Stimulated activated CD4-positive, alpha-beta T cell treated with anti-CD3 and anti-CD28 coated beads, Interleukin-4, amount 100 ng/mL, for 4 hours (primary cell): ENCODE results near the gene KIAA2012.

Experiments
- DNase-seq, 2 experiments: peaks; one replicate each; pipeline ENCODE4 v3.0.0-alpha.2; 2020

KIAA2012 gene

DNA sequence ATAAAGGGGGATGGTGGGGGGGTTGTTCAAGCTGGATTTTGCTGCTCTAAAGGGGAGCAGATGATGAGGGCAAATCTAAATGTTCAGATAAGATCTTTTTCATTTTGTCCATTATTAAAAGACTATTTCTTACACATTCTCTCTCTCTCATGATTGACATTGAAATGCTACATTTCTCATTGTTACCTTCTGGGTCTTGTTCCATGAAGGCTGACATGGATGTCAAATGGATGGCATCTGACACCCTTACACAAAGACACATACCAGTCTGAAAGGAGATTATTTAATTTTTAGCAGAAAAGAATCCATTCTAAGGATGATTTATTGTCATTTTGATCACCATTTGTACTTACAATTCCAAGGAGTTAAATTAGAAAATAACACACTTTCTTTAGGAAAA is 28.3 kb upstream of the KIAA2012 start:
- DNase-seq = no peak

DNA sequence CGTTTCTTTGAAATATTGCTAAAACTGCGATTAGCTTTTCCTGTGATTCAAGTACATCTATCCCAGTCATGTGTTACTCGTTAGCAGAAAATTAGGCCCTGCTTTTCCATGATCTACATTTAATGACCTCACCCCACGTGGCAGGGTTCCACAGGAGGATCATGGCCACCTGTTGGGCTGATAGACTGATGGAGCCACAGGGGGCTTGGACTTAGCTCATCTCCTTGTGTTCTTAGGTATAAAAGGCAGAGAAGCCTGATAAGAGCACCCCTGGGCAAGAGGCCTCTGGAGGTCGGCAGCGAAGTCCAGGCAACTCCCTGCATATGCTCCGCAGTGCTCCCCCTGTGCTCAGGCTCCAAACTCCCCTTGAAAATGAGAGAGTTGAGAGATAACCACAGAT is 26.5 kb upstream of the KIAA2012 start:
- DNase-seq = no peak

DNA sequence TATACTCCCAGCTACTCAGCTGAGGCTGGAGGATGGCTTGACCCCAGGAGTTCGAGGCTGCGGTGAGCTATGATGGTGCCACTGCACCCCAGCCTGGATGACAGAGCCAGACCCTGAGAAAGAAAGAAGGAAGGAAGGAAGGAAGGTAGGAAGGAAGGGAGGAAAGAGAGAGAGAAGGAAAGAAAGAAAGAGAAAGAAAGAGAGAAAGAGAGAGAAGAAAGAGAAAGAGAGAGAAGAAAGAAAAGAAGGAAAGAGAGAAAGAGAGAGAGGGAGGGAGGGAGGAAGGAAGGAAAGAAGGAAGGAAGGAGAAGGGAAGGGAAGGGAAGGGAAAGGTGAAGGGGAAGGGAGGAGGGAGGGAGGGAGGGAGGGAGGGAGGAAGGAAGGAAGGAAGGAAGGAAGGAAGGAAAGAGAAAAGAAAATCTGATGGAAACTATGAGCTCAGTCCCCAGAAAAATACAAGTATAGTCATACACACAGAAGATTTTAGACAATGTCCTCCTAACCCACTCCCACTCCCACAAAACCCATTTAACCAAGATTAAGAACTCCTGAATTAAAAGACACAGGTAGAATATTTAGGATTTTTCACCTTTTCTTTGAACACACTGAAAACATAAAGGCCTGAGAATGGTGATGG is 23.8 kb upstream of the KIAA2012 start:
- no peak for DNase-seq

DNA sequence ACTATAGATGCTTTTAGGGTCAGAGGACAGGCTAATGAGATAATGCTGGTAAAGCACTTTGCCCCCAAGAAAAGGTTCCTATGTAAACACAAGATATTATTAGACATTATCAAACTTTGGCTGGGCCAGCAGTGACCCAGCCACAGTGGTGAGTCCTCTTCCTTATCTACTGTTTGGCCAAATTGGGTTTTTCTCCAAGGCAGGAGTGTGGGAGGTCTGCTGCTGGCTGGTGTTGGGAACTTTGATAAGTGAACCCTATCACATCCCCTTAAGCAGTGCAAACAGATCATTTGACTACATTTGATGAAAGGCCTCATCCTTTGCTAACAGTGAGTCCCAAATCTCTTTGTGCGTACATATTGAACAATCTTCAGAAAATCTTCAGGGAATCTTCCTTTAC is 23.2 kb upstream of the KIAA2012 start:
- no peak for DNase-seq

- no peak for DNase-seq
Measured at GRCh38 chr2:202050652-202051051, 22.4 kb upstream of the KIAA2012 start.

DNA sequence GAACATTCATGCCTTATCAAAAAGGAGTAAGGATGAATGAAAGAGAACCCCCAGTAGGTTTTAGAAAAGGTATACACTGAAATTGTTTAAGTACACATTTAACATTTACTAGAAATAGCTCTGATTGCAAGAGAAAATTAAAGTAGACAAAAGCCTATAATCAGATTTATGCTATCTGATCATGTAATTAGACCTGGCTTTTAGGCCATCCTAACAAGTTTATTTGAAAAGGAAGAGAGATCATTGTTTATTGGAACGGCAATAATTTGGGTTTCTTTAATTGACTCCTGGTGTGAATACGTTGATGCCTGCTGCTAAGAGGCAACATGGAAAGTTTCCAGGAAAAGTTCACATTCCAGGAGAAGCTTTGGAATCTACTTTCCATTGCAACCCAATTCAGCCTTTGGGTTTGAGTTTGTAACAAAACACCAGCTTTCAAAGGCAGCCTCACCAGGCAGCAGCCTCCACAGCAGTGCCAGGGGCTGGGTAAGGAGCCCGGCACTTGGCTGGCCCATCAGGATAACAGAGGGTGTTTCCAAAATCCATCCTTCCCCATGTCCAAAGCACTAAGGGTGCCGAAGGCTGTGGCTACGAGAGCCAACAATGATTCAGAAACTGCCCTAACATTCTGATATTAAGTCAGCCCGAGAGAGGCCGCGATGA is 21.4 kb upstream of the KIAA2012 start:
- DNase-seq = no peak

DNA sequence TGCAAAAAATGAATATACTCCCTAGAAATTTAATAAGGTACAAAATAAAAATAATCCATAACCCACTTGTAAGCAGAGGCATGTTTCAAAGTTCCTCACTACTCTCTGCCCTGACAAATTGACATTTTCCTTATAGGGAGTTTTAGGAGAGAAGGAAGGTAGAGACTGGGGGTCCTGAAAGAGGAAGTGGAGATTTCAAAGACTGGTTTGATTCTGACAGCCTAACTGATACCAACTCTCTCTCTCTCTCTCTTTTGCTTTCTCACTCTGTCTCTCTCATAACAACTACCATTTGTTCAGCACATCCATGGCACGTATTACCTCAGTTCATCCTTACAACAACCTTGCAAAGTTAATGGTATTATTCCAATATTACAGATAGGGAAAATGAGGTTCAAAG is 20.8 kb upstream of the KIAA2012 start:
- DNase-seq = no peak

DNA sequence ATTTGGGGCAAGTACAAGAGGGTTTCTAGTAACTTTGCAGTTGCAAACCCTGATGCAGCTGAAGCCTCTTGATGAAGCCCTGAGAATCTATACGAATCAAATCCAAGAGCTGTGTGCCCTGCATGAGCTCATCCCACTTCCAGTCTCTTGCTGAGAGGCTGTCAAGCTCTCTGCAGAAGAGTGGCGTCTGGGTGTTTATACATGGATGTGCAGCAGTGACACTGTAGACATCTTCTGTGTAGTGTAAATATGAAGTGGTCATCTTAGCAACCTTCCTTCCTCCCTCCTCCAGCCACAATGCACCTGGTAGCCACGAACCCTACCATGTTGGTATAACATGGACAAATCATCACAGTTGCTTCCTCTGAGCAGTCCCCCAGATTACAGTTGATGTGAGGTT is 18.4 kb upstream of the KIAA2012 start:
- DNase-seq = no peak

DNA sequence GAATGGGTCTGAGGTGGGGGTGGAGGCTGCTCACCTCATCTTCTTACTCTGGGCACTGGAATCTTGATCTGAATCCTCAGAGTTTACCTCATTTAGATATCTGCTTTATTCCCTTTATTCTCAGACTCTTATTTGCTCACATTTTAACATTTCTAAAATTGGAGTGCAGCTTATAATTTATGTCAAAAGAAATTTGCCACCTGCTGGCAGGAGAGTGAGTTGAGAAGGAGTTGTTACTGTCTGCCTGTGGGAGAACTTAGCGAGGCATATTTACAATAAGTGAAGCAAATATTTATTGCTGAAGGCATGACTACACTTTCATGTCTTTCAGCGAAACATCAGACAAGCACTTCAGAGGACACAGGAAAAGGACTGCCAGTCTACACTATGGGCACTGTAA is 16.4 kb upstream of the KIAA2012 start:
- no peak for DNase-seq

DNA sequence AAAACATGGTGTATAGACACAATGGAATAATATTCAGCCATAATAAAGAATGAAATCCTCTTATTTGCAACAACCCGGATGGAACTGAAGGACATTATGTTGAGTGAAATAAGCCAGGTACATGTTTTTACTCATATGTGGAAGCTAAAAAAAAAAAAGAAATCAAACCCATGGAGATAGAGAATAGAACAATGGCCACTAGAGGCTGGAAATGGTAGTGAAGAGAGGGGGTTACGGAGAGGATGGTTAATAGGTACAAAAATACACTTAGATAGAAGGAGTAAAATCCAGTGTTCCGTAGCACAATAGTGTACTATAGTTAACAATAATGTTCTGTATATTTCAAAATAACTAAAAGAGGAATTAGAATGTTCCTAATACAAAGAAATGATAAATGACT is 12.8 kb upstream of the KIAA2012 start:
- DNase-seq = no peak

- no peak for DNase-seq
Measured at GRCh38 chr2:202061695-202062094, 11.4 kb upstream of the KIAA2012 start.

GRCh38 chr2:202064171-202064880 is 8.7 kb upstream of the KIAA2012 start:
- peak in 1 of 2 experiments; percentile 11 for DNase-seq

DNA sequence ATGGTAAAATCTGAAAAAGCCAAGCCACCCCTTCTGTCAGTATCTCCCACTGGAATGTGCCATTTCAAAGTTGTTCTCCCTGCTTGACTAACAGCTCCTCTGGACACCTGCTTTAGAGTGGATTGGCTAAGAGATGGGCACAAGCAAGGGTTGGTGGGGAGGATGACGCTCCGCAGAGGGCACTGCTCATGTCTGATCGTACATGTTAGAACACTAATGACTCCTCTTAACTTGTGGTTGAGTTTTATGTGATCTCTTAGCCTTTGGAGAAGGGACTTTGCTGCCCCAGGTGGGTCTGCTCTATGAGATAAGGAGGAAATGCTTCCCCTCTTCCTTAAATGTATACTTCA is 8.2 kb upstream of the KIAA2012 start:
- DNase-seq = no peak

DNA sequence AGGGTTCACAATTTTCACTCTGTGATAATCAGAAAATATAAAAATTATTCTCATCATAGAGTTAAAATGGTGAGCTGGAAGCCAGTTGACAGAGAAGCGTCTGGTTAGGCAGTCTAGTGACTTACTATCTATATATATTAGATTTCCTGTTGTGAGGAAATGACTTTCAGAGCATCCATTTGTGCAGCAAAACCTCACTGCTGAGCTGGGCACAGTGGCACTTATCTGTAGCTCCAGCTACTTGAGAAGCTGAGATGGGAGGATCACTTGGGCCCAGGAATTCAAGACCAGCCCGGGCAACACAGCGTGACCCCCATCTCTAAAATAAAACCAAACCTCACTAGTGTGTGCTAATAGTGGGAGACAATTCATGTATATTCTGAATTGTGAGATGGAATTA is 7.2 kb upstream of the KIAA2012 start:
- no peak for DNase-seq

GRCh38 chr2:202066875-202067274 is 6.2 kb upstream of the KIAA2012 start:
- DNase-seq = no peak

- no peak for DNase-seq
Measured at GRCh38 chr2:202067589-202067988, 5.5 kb upstream of the KIAA2012 start.

DNA sequence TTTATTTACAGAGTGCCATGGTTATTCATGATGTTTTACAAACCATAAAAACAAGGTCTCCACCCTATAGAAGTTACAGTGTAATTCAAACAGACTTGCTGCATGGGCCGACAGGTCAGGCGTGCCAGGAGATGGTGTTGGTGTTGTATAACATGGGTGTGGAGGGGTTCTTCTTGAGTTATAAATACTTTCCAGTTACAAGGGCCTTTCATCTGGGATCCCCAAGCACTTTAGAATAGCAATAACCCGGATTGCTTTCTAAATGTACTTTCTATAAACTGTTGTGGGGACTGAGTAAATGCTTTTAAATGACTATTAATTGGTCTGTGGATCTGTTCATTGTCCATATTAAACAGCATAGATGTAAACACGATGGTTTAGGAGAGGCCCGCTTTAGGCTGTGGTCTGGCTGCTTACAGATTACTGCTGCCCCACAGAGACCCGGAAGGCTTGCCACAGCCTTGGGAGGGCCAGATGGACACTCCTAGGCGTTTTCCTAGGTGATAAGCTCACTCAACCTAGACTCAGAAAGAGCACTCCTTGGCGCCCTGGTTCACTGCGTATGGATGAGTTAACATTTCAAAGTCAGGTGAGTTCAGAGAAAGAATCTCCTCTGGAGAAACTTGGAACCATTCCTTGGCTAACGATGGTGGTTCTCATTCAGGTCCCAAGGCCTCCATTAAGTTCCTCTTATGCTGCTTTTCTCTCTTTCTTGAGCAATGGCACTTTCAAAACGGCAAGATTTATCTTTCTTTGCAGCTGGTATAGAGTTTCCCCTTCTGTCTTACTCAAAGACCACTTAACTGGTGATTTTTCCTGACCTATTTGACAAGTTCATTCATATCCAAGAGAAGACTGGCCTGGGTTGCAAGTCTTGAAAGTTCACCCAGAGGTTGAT is 3.6 kb upstream of the KIAA2012 start:
- no peak for DNase-seq

DNA sequence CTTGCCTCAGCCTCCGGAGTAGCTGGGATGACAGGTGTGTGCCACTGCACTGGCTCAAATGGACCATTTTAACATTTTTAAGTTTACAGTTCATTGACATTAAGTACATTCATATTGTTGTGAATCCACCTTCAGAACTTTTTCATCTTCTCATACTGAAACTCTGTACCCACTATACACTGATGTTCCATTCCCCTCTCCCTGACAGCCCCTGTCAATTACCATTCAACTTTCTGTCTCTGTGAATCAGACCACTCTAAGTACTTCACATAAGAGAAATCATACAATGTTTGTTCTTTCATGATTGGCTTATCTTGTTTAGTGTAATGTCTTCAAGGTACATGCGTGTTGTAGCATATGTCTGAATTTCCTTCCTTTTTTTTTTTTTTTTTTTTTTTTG is 1.9 kb upstream of the KIAA2012 start:
- DNase-seq = no peak

- no peak for DNase-seq
Measured at GRCh38 chr2:202072226-202072625, 829 bp upstream of the KIAA2012 start.

DNA sequence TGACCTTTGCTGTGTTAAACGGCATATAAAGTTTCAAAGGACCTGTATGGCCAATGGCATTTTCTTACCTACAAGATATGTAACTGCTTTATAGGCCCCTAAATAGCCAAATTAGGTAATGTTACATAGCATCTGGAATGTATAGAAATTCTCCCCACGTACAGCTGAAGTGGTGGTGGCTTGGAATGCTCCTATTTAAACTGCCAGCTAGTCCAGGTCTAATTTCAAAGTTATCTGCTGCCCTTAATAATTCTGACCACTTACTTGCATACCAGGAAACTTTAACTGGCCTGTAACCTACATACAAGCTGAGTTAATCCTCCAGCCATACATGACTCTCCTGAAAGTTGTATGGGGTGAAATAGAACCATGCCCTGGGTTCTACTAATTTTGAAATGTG is 1.3 kb downstream of the KIAA2012 start:
- no peak for DNase-seq

- no peak for DNase-seq
Measured at GRCh38 chr2:202079310-202079709, 6.3 kb downstream of the KIAA2012 start.

- no peak for DNase-seq
Measured at GRCh38 chr2:202084265-202084664, 11.2 kb downstream of the KIAA2012 start.

- DNase-seq = no peak
Measured at GRCh38 chr2:202088777-202089176, 15.7 kb downstream of the KIAA2012 start.
